RWPE2 (cell line): ENCODE data around the gene NHEJ1.

Experiments used
- ATAC-seq: fragments of 200-7000 bp; cut with Tn5 transposase; 3 replicates; pipeline ENCODE4 v1.9.1; 2021; ENCODE audit warnings: low read depth
- DNase-seq: peaks from one replicate; pipeline ENCODE4 v3.0.0-alpha.2; 2020; ENCODE audit warnings: low spot score
- H3K27ac ChIP-seq: fragments of 450-650 bp; 2 replicates; pipeline ENCODE4 v1.5.1; 2017; ENCODE audit warnings: mild to moderate bottlenecking; ENCODE audit not compliant: poor library complexity, severe bottlenecking
- H3K27me3 ChIP-seq: fragments of 250-450 bp; sonication (Bioruptor Pico); 2 replicates; pipeline ENCODE4 v1.5.1; 2021; ENCODE audit warnings: mild to moderate bottlenecking, moderate library complexity; ENCODE audit not compliant: insufficient read depth, poor library complexity, severe bottlenecking
- H3K36me3 ChIP-seq: fragments of 250-450 bp; sonication (Bioruptor Pico); 2 replicates; pipeline ENCODE4 v1.5.1; 2020; ENCODE audit warnings: low read depth, mild to moderate bottlenecking, moderate library complexity
- H3K4me1 ChIP-seq: fragments of 250-450 bp; sonication (Bioruptor Pico); 2 replicates; pipeline ENCODE4 v1.5.1; 2021; ENCODE audit warnings: mild to moderate bottlenecking, moderate library complexity; ENCODE audit not compliant: insufficient read depth, poor library complexity, severe bottlenecking
- H3K4me3 ChIP-seq: fragments of 250-450 bp; sonication (Bioruptor Pico); 2 replicates; pipeline ENCODE4 v1.5.1; 2021; ENCODE audit warnings: mild to moderate bottlenecking, moderate library complexity; ENCODE audit not compliant: severe bottlenecking
- H3K9me3 ChIP-seq: fragments of 250-450 bp; sonication (Bioruptor Pico); 2 replicates; pipeline ENCODE4 v1.5.1; 2021; ENCODE audit warnings: mild to moderate bottlenecking, moderate library complexity; ENCODE audit not compliant: severe bottlenecking
- TF ChIP-seq, protein P1 (sequence below): fragments of 450-650 bp; IDR thresholded peaks from one replicate; pipeline ENCODE4 v1.5.1; 2017; ENCODE audit warnings: mild to moderate bottlenecking, moderate library complexity; ENCODE audit not compliant: poor library complexity, severe bottlenecking

Gene NHEJ1

DNA sequence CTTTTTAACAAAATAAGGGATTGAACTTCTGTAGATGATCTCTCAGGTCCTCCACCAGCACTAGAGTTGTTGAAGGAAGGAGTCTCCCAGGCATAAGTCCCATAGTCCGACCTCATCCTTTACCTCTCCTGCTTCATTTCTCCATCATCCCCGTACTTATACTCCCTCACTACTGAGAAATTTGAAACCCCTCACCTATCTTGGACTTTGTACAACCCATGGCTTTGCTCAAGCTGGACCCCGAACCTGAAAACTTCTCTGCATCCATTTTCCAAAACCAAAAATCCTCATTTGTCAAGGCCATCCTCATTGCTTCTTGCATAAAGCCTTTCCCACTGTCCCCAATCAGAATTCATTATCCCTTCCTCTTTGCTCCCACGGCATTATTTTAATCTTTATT is 482 bp upstream of the NHEJ1 start:
- ATAC-seq = no peak
- peak overlapping the region; percentile 57 for H3K4me3 ChIP-seq
- H3K36me3 ChIP-seq = peaks cover 4% of the 10 kb centered on the region; the same call in 1 of the 2 replicates
- no peaks in the 10 kb centered on the region for H3K4me1 ChIP-seq
- H3K9me3 ChIP-seq = no peaks in the 10 kb centered on the region
- TF ChIP-seq, protein P1, sequence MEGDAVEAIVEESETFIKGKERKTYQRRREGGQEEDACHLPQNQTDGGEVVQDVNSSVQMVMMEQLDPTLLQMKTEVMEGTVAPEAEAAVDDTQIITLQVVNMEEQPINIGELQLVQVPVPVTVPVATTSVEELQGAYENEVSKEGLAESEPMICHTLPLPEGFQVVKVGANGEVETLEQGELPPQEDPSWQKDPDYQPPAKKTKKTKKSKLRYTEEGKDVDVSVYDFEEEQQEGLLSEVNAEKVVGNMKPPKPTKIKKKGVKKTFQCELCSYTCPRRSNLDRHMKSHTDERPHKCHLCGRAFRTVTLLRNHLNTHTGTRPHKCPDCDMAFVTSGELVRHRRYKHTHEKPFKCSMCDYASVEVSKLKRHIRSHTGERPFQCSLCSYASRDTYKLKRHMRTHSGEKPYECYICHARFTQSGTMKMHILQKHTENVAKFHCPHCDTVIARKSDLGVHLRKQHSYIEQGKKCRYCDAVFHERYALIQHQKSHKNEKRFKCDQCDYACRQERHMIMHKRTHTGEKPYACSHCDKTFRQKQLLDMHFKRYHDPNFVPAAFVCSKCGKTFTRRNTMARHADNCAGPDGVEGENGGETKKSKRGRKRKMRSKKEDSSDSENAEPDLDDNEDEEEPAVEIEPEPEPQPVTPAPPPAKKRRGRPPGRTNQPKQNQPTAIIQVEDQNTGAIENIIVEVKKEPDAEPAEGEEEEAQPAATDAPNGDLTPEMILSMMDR = no peak
- DNase-seq = no peak
- H3K27ac ChIP-seq = peak overlapping the region; percentile 62
- H3K27me3 ChIP-seq = no peaks in the 10 kb centered on the region

DNA sequence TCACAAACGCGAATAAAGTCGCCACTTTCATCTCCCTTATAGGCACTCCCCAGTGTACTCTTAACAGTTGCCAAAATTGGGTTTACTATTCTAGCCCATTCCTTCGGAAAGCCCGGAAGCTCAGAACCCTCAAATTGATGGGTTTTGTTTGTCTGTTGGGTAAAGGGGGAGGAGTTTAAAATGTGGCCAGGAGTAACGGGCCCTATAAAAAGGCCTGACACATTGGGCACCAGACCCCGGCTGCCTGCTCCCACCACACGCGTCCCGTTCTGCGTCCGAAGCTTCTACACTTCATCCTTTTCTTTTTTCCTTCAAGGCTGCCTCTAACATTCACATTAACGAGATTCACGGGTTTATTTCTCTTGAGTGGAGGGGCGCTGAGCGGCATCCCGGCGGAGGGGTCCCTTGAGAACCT is 837 bp downstream of the NHEJ1 start:
- no peak for DNase-seq
- Histone ChIP-seq H3K36me3 (peaks cover 7% of the 10 kb centered on the region), H3K4me3 (peak overlapping the region; percentile 57), H3K27ac (peak overlapping the region; percentile 62), H3K27me3 (no peaks in the 10 kb centered on the region), H3K9me3 (no peaks in the 10 kb centered on the region), H3K4me1 (no peaks in the 10 kb centered on the region)
- TF ChIP-seq, protein P1 = no peak
- ATAC-seq = no peak

DNA sequence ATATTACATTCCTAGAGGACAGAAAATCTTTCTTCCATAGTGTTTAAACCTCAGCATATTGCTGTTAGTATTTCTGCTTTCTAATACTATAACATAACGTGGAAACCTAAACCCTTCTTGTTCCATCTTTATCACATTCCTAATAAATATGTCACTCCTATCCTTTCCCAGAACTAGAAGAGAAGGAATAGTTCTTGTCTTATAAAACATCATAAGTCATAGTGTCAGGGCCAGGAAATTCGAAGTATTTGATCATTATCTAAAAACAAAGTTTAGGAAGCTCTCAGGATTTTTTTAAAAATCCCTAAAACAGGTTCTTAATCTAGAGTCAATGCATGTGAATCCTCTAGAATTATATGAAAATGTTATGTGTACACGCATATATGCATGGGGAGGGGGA is 2.0 kb downstream of the NHEJ1 start:
- ATAC-seq (no peak), DNase-seq (no peak)
- H3K36me3 ChIP-seq = peaks cover 18% of the 10 kb centered on the region

DNA sequence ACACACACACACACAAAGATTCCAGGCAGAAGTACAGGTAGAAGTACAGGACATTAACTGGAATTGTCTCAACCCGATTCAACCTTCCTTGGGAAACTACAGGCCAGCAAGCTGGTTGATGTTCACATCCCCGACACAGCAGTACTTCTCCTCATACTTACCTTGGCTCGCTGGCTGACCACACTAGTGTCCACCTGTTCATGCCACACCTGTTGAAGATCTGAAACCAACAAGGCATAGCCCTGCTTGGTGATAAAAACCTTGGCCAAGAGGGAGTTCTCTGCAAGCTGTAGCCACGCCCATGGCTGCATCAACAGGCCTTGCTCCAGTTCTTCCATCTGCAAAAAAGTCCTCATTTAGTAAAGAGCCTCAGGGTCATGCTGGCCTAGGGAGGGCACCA is 2.6 kb downstream of the NHEJ1 start:
- Histone ChIP-seq H3K9me3 (no peaks in the 10 kb centered on the region), H3K27me3 (no peaks in the 10 kb centered on the region), H3K27ac (no peak overlapping the region), H3K36me3 (peaks cover 21% of the 10 kb centered on the region), H3K4me3 (no peak overlapping the region), H3K4me1 (no peaks in the 10 kb centered on the region)
- DNase-seq (no peak), ATAC-seq (no peak)
- TF ChIP-seq, protein P1 = no peak

More for the DNA sequence above, 2.0 kb downstream of the NHEJ1 start:
- no peak overlapping the region for H3K27ac ChIP-seq
- no peaks in the 10 kb centered on the region for H3K4me1 ChIP-seq
- H3K4me3 ChIP-seq = no peak overlapping the region
- no peaks in the 10 kb centered on the region for H3K9me3 ChIP-seq
- TF ChIP-seq, protein P1 = no peak
- H3K27me3 ChIP-seq = no peaks in the 10 kb centered on the region

DNA sequence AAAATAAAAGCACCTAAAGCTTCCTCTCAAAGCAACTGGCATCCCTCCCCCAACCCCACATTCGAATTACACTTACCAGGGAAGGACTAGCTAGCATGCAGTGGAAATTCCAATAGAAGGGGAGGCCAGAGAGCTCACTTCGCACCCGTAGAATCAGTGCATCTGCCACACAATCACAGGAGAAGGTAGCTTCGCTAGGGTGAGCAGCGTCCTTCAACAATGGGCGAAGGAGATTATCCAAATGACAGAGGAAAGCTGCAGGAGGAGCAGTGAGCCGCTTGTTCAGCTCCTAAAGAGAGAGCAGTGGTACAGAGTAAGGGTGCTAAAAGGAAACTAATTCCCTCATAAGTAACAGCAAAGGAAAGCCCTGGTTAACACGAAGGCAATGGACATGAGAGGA is 3.2 kb downstream of the NHEJ1 start:
- H3K4me3 ChIP-seq = no peak overlapping the region

More for the DNA sequence above, 3.2 kb downstream of the NHEJ1 start:
- H3K36me3 ChIP-seq = peaks cover 24% of the 10 kb centered on the region
- H3K27ac ChIP-seq = no peak overlapping the region
- no peak for DNase-seq
- TF ChIP-seq, protein P1 = no peak
- H3K9me3 ChIP-seq = no peaks in the 10 kb centered on the region
- no peak for ATAC-seq
- no peaks in the 10 kb centered on the region for H3K27me3 ChIP-seq
- H3K4me1 ChIP-seq = no peaks in the 10 kb centered on the region
